Activated naive CD8-positive, alpha-beta T cell treated with anti-CD3 and anti-CD28 coated beads, Interleukin-2, amount 50 U/mL, for 16 hours (primary cell): Measurements from ENCODE around the gene FGD3.
A peak's percentile ranks its signal among the peaks of the same experiment; 100 is the strongest.

Experiments
- DNase-seq: peaks from one replicate; pipeline ENCODE4 v3.0.0-alpha.2; 2020; ENCODE audit warnings: low read depth, low spot score

The FGD3 gene

DNA sequence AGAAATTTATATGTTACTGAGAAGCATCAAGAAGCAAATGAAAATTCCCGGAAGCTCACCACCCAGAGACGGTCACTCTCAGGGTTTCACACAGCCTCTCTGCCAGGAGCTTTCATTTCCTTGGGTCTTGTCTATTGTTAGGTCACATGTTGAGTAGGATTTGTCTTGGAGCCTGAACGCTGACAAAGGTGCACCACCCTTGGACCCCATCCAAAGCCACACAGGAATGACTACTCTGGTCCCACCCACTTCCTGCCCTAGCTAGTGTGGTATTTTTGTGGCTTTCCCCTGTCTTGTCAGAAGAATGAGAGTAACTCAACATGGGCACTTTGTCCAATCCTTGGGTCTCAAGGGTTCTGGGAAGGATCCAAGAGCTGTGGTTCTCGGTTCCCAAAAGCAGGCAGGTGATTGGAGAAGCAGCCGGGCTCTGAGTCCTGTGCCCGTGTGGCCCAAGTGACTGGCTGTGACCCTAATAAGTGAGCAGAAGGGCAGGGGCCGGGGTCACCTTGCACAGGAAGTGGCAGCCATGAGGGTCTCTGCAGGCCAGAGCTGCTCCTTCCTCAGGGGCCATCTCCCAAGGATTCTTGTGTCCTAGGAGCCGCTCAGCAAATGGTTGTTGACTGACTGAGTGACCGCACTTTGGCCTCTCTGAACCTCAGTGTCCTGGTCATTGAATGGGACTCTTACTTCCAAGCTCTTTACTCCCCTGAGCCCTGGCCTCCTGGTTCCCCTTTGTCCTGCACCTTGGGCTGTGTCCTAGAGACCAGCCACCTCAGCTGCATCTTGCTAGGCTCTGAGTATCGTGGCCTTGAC, 6.9 kb downstream of the FGD3 start:
- DNase-seq: peak; percentile 40

GRCh38 chr9:92954886-92955285, 7.6 kb downstream of the FGD3 start:
- DNase-seq: no peak

GRCh38 chr9:92960561-92961290, 13.4 kb downstream of the FGD3 start:
- no peak for DNase-seq

DNA sequence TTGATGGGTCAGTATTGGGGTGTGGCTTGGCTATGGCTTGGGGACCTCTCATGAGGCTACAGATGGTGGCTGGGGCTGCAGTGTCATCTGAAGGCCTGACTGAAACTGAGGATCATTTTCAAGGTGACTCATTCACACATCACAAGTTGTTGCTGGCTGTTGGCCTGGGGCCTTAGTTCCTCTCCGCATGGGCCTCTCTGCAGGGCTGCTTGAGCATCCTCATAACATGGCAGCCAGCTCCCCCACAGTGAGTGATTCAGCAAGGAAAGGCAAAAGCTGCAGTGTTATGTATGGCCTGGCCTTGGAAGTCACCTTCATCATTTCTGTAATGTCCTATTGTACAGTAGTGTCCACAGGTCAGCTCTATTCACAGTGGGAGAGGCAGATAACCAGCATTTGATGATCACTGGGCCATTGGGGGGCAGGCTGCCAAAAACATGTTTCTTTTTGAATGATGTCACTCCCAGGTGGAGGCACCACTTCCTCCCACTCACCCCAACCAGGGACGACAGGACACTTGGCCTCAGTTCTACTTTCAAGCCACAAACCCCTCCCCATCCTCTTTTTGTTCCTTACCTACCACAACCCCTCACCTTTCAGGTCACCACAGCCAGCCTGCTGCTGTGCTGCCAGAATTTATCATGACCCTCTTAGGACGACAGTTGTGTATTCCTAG, 14.4 kb downstream of the FGD3 start:
- no peak for DNase-seq

- no peak for DNase-seq
These were observed 15.0 kb downstream of the FGD3 start for GRCh38 chr9:92962303-92962649.

GRCh38 chr9:92962846-92963245, 15.5 kb downstream of the FGD3 start:
- DNase-seq: no peak

- DNase-seq: peak; percentile 43
These were observed 16.7 kb downstream of the FGD3 start for GRCh38 chr9:92963831-92964606.

GRCh38 chr9:92964607-92965060, 17.3 kb downstream of the FGD3 start:
- no peak for DNase-seq

- DNase-seq: no peak
These were observed 17.9 kb downstream of the FGD3 start for GRCh38 chr9:92965061-92965758.

- no peak for DNase-seq
These were observed 18.6 kb downstream of the FGD3 start for GRCh38 chr9:92965759-92966517.

- no peak for DNase-seq
These were observed 19.1 kb downstream of the FGD3 start for GRCh38 chr9:92966518-92966800.

DNA sequence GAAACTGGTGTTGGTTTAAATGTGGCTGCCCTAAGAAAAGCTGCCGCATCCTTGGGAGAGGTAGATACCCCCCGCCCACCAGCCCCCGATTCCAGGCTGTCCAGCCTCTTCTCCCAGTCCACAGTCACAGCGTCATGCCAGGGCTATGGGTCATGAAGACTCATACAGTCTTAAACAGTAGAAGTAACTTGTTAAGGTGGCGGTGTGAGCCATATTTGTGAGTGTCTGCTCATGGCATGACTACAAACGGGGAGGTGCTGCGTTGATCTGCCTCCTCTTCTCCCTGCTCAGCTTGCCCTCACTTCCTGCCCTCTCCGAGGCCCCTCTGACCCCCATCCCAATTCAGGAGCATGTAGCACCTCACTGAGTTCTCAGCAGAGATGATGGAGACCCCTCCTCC, 20.8 kb downstream of the FGD3 start:
- no peak for DNase-seq

DNA sequence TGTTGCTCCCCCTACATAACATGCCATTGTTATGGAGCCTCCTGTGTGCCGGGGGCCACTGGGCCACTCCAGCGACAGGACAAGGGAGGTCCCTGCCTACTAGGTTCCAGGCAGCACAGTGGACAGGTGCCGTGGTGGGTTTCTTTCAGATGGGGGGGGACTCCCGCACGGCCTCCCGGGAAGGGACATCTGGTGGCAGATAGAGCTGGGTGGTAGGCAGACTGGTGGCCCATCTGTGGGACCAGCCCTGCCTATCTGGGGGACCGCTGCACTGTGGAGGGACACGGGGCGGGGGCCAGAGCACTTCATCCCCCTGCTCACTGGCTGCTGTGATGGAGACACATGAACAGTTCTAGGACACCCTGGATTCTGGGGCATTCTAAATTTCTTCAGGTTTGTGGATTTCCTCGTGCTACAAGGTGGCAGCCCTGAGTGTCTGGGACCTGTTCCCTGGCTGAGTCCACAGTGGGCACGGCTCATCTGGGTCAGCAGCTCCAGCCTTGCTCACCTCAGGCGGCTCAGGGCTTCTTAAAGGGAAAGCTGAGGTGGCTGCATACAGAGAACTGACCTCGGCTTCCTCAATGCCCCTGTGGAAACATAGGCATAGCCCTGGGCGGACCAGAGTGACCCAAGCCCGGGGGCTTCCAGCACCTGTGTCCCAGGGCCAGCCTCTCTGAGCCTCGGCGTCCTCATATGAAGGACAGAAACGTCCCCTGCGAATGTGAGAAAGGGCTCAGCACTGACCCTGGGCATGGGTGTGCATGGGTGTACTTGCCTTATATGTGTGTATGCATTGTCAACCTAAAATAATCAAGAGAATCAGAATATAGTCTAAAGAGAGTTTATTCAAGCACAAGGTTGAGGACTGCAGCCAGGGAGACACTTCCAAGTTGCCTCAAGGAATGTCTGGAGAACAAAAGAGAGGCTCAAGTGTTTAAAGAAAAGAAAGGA, 22.5 kb downstream of the FGD3 start:
- no peak for DNase-seq

DNA sequence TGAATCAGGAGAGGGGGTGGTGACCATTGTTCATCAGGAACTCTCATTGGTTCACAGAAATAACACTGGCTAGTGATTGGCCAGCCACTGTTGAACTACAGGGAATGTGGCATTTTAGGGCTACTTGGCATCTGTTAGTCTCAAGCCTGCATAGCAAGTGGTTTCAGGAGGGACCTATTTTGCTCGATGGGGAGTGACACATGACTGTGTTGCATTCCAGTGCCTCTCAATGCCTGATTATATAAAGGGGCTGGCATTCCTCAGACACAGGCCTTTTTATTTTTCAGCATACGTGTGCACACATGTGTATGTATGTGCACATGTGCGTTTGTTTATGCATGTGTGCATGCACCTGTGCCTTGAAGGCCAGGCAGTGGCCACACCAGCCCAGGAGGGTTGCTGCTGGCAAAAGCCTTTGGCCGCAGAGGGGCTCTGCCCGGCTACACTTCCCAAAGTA, 23.2 kb downstream of the FGD3 start:
- DNase-seq: no peak

- DNase-seq: no peak
These were observed 23.8 kb downstream of the FGD3 start for GRCh38 chr9:92971121-92971520.

- no peak for DNase-seq
These were observed 24.5 kb downstream of the FGD3 start for GRCh38 chr9:92971776-92972175.

GRCh38 chr9:92973700-92974099, 26.4 kb downstream of the FGD3 start:
- DNase-seq: no peak

GRCh38 chr9:92974161-92974661, 26.9 kb downstream of the FGD3 start:
- DNase-seq: no peak
